H1 (cell line): ENCODE results near the gene GRIK2. TPM values are rescaled to one million over a fixed set of nuclear protein-coding genes. Genes with fewer than 3 reads are reported as not detected.

Experiments
- CHD1 ChIP-seq: IDR thresholded peaks from 2 replicates; pipeline ENCODE4 v1.6.1; 2012; ENCODE audit warnings: low read depth, low read length, improper control_type of control experiment
- polyA plus RNA-seq, 7 experiments: library from polyadenylated mRNA; depleted of rRNA in 3 of 7; stranded (reverse) in 5 of 7; unstranded in 2 of 7; fragments of >200 nt in 5 of 7; fragments of 200-250 nt in 2 of 7; gene quantifications; 1 replicate in 5 of 7; 2 replicates in 1 of 7; 4 replicates in 1 of 7; pipeline versions ENCODE4 v1.2.1 to v1.2.3, GENCODE V29; 2011 to 2013; ENCODE audit warnings: missing spikeins in 2 of 7, mixed read lengths in 2 of 7
- total RNA-seq: library from RNA; stranded (reverse); fragmentation: NEBNext Ultra II Directional; extraction: Animal tissue kit (Norgen Biotek cat#: 25700); gene quantifications from 2 replicates; pipeline ENCODE4 v1.2.1, GENCODE V29; 2021

GRIK2 gene
- total and polyA plus RNA-seq, 2 of the 8 experiments (the other 6 are each of a cell fraction or from before 2014, with no cell fraction given): 1.8 to 2.2 TPM

- TF ChIP-seq CHD1: no peak
Measured at GRCh38 chr6:101826269-101826668, 432.8 kb downstream of the GRIK2 start (continued).
